Skeletal muscle tissue (tissue), 4 donors: ENCODE results near the gene SNX6. TPM values are rescaled to one million over a fixed set of nuclear protein-coding genes. Genes with fewer than 3 reads are reported as not detected.
"Not testable (repeated sequence)": the region's sequence is repeated elsewhere in the genome, so short reads cannot be mapped to it uniquely, and the experiment has no call there.

Source experiments
- H3K27ac ChIP-seq: one replicate; pipeline ENCODE4 v1.7.0; 2013; ENCODE audit warnings: mild to moderate bottlenecking, low read depth, low read length, inconsistent platforms
- H3K27me3 ChIP-seq, 3 donors: one replicate each; pipeline ENCODE4 v1.7.0; 2013; ENCODE audit warnings: low read length in 3 of 3; ENCODE audit not compliant: control insufficient read depth in 3 of 3, insufficient read depth in 3 of 3
- H3K36me3 ChIP-seq, 3 donors: one replicate each; pipeline ENCODE4 v1.7.0; 2013; ENCODE audit warnings: low read length in 3 of 3; ENCODE audit not compliant: control insufficient read depth in 3 of 3, insufficient read depth in 3 of 3
- H3K4me1 ChIP-seq, 3 donors: one replicate each; pipeline ENCODE4 v1.7.0; 2013; ENCODE audit warnings: low read length in 3 of 3, mild to moderate bottlenecking in 3 of 3; ENCODE audit not compliant: control insufficient read depth in 3 of 3, insufficient read depth in 3 of 3
- H3K4me3 ChIP-seq, 3 donors: one replicate each; pipeline ENCODE4 v1.7.0; 2013; ENCODE audit warnings: low read length in 3 of 3
- H3K9ac ChIP-seq, 3 donors: one replicate each; pipeline ENCODE4 v1.7.0; 2013; ENCODE audit warnings: low read length in 3 of 3, mild to moderate bottlenecking in 3 of 3, moderate library complexity in 2 of 3, low read depth in 1 of 3
- H3K9me3 ChIP-seq, 3 donors: one replicate each; pipeline ENCODE4 v1.7.0; 2013; ENCODE audit warnings: low read length in 3 of 3; ENCODE audit not compliant: control insufficient read depth in 3 of 3
- total RNA-seq: library from RNA; depleted of rRNA; stranded (reverse); fragments of >200 nt; gene quantifications from one replicate; pipeline ENCODE4 v1.2.3, GENCODE V29; 2014
- donor health status: Osteomylitis.

The SNX6 gene
- total RNA-seq, 1 donor from 2014 or later, result 82.5 TPM

DNA sequence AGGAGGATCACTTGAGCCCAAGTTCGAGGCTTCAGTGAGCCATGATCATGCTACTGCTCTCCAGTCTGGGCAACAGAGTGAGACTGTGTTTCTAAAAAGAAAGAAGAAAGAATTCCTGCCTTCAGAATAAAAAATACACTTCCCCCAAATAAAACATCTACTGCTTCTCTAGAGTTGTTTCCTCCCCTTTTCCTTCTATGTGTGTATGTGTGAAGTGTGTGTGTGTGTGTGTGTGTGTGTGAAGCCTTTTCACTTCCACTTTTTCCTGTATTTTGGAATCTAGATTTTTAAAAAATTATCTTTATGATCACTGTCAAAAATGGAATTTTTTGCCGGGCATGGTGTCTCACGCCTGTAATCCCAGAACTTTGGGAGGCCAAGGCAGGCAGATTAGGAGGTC is 12.6 kb upstream of the SNX6 start:
- Histone ChIP-seq H3K4me1 (no peaks in the 10 kb centered on the region), H3K27ac (no peak overlapping the region), H3K4me3 (no peak overlapping the region), H3K27me3 (no peaks in the 10 kb centered on the region), H3K36me3 (no peaks in the 10 kb centered on the region), H3K9me3 (no peaks in the 10 kb centered on the region), H3K9ac (no peak overlapping the region)

DNA sequence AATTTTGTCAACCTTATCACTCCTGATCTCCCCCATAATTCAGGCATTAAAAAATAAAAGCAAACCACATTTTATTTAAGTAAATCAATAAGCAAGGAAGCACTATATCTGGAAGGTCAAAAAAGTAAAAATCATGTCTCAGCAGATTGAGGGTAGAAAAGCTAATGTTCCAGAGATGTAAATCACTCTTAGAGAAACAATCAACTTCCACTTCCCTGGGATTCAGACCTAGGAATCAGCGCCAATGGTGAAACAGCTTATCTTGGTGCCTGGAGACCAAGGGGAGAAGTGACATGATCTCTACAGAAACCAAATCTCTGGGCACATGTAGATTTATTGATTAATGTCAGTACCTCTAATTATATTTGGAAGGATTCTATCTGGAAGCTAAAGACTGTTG is 10.9 kb upstream of the SNX6 start:
- H3K4me1 ChIP-seq, result no peaks in the 10 kb centered on the region
- no peak overlapping the region for H3K27ac ChIP-seq
- no peaks in the 10 kb centered on the region for H3K36me3 ChIP-seq
- H3K9me3 ChIP-seq, result no peaks in the 10 kb centered on the region
- no peak overlapping the region for H3K9ac ChIP-seq
- no peaks in the 10 kb centered on the region for H3K27me3 ChIP-seq
- H3K4me3 ChIP-seq, result no peak overlapping the region

DNA sequence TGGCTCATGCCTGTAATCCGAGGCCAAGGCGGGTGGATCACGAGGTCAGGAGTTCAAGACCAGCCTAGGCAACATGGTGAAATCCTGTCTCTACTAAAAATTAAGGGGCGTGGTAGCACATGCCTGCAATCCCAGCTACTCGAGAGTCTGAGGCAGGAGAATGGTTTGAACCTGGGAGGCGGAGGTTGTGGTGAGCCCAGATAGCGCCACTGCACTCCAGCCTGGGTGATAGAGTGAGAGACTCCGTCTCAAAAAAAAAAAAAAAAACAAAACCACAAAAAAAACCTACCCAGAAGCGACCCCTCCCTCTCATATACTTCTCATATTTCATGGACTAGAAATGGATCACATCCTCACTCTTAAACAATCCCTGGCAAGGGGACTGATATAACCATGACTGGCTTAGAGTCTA is 4.4 kb upstream of the SNX6 start:
- not testable (repeated sequence) for H3K27ac ChIP-seq, H3K9me3 ChIP-seq, H3K4me1 ChIP-seq, H3K4me3 ChIP-seq, H3K9ac ChIP-seq, H3K27me3 ChIP-seq, H3K36me3 ChIP-seq

DNA sequence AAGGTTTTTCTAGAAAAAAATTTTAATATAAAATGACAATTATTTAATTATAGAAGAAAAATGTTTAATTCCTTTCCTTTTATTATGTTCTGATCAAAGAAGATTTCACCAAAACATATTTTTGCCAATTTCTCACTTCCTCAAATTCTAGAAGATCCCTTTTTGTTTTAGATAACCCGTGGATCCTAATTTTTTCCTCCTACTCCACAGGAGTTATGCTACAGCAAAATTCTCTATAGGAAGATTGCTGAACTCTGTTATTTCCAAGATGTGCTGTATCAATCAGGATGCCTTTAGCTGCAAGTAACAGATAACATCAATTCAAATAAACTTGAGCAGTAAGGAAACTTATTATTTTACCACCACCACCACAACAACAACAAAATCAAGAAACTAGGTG is 3.8 kb upstream of the SNX6 start:
- H3K9ac ChIP-seq, result no peak overlapping the region
- H3K9me3 ChIP-seq, result no peaks in the 10 kb centered on the region
- H3K27ac ChIP-seq, result no peak overlapping the region
- no peaks in the 10 kb centered on the region for H3K27me3 ChIP-seq
- no peaks in the 10 kb centered on the region for H3K36me3 ChIP-seq
- H3K4me1 ChIP-seq, result peaks cover 2 to 6% (median 5%) of the 10 kb centered on the region in 3 donors
- no peak overlapping the region for H3K4me3 ChIP-seq

DNA sequence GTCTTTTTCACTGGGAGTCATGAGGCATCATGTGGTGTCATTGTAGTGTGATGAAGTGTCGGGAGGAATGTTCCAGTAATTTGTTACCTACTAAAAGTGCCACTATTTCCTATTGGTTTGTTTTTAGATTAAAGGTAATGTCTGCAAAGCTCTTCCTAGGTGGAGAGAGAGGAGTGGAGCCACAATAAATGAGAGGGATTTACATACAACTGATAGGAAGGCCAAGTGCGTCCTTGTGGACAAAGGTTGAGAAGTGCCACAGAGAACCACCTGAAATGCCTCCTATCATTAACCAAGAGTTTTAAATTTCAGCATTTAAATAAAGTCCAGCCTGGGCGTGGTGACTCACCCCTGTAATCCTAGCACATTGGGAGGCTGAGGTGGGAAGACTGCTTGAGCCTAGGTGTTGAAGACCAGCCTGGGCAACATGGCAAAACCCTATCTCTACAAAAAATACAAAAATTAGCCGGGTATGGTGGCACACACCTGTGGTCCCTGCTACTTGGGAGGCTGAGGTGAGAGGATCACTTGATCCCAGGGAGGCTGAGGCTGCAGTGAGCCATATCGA is 2.5 kb upstream of the SNX6 start:
- Histone ChIP-seq H3K9me3 (no peaks in the 10 kb centered on the region), H3K27ac (no peak overlapping the region), H3K9ac (no peak overlapping the region), H3K27me3 (no peaks in the 10 kb centered on the region), H3K4me1 (peaks cover 4 to 11% (median 8%) of the 10 kb centered on the region in 3 donors), H3K36me3 (no peaks in the 10 kb centered on the region), H3K4me3 (no peak overlapping the region)

DNA sequence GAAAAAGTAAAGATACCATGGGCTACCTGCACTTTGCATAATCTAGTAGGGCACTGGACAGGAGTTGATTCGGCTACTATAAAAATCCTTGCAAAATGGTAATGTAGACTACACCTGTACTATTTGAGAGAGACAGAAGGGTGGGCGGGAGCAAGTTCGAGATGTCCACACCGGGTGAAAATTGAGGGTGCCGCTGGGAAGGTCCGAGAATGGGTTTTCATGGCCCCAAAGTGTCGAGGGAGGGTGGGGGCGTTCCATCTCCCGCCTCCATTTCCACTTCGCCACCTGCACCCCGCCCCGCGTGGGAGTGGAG is 648 bp downstream of the SNX6 start:
- H3K36me3 ChIP-seq, result peaks cover 0 to 2% (median 0%) of the 10 kb centered on the region in 3 donors
- H3K9ac ChIP-seq, result peak overlapping the region; percentile 96 to 97 (median 96)
- H3K27me3 ChIP-seq, result no peaks in the 10 kb centered on the region
- no peaks in the 10 kb centered on the region for H3K9me3 ChIP-seq
- peak overlapping the region; percentile 82 for H3K27ac ChIP-seq
- peak overlapping the region; percentile 79 to 96 (median 94) for H3K4me3 ChIP-seq
- peaks cover 4 to 11% (median 8%) of the 10 kb centered on the region in 3 donors for H3K4me1 ChIP-seq

DNA sequence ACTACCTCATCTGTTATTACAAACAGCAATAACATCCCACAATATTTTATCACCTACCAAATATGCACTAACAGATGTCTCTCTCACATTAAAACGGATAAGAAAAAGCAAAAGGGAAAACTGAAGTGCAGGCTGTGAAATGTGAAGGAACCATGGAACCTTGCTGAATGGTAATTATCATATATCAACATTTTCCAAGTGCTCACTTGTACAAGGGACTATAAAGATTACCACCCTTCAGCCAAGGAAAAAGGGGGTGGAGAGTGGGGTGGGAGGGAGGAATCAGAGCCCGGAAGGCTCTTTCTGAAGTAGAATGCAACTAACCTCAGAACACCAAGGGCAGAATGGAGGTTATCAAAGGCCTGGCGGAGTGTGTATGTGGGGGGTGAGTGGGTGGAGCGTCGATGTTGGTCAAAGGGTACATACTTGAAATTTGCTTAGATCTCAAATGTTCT is 1.2 kb downstream of the SNX6 start:
- Histone ChIP-seq H3K36me3 (peaks cover 0 to 2% (median 0%) of the 10 kb centered on the region in 3 donors), H3K9ac (peak overlapping the region in 2 of 3 donors; percentile 96 to 97), H3K4me1 (peaks cover 4 to 11% (median 8%) of the 10 kb centered on the region in 3 donors), H3K27ac (no peak overlapping the region), H3K9me3 (no peaks in the 10 kb centered on the region), H3K4me3 (peak overlapping the region; percentile 23 to 94 (median 79)), H3K27me3 (no peaks in the 10 kb centered on the region)

DNA sequence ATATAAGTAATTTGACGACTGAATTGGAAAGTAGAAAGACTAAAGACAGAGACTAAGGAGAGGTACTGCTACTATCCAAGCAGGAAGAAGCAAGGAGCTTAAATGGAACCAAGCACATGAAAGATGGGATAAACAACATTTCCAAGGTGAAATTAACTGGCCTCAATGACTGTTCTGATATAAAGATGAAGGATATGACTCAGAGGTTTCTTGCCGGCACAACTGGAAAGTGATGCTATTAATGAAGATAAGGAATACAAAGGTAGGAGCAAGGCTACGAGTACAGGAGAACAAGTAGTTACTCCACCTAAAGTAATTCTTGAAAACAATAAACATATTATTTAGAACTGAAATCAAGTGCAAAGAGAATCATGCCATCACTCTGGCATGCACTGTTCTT is 6.4 kb downstream of the SNX6 start:
- H3K9ac ChIP-seq, result no peak overlapping the region
- peaks cover 3 to 6% (median 4%) of the 10 kb centered on the region in 3 donors for H3K36me3 ChIP-seq
- H3K9me3 ChIP-seq, result no peaks in the 10 kb centered on the region
- H3K27ac ChIP-seq, result no peak overlapping the region
- peaks cover under 1 to 4% (median 2%) of the 10 kb centered on the region in 3 donors for H3K4me1 ChIP-seq
- H3K27me3 ChIP-seq, result no peaks in the 10 kb centered on the region
- no peak overlapping the region for H3K4me3 ChIP-seq

DNA sequence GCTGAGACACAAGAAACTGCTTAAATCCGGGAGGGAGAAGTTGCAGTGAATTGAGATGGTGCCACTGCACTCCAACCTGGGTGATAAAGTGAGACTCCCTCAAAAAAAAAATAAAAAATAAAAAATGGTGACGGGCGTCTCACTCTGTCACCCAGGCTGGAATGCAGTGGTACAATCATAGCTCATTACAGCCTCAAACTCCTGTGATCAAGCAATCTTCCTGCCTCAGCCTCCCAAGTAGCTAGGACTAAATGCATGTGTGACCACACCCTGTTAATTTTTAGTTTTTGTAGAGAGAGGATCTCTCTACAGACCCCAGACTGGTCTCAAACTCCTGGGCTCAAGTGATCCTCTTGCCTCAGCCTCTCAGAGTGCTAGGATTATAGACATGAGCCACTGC is 9.1 kb downstream of the SNX6 start:
- H3K4me1 ChIP-seq, result peaks cover 0 to 3% (median 0%) of the 10 kb centered on the region in 3 donors
- no peak overlapping the region for H3K27ac ChIP-seq
- no peaks in the 10 kb centered on the region for H3K27me3 ChIP-seq
- H3K9me3 ChIP-seq, result no peaks in the 10 kb centered on the region
- H3K36me3 ChIP-seq, result peaks cover 3 to 7% (median 4%) of the 10 kb centered on the region in 3 donors
- H3K4me3 ChIP-seq, result no peak overlapping the region
- no peak overlapping the region for H3K9ac ChIP-seq

DNA sequence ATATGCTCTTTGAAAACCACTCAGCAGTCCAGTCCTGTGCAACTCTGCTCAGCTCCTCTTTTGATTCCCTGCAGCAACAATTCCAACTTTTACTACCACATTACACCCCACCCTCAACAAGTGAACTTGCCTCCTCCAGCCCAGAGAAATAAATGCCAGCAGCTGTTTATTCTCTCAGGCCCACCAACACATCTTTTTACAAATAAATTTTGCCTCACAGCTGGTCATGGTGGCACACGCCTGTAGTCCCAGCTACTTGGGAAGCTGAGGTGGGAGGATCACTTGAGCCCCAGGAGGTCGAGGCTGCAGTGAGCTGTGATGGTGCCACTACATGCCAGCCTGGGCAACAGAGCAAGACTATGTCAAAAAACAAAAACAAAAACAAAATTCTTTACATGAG is 9.8 kb downstream of the SNX6 start:
- Histone ChIP-seq H3K9ac (no peak overlapping the region), H3K9me3 (no peaks in the 10 kb centered on the region), H3K36me3 (peaks cover 3 to 7% (median 4%) of the 10 kb centered on the region in 3 donors), H3K27ac (no peak overlapping the region), H3K4me3 (no peak overlapping the region), H3K27me3 (no peaks in the 10 kb centered on the region), H3K4me1 (peaks cover 0 to 3% (median 0%) of the 10 kb centered on the region in 3 donors)
